H1 (cell line): Measurements from ENCODE around the gene BNC1.

Experiments used
- CEBPB ChIP-seq: IDR thresholded peaks from 2 replicates; pipeline ENCODE4 v1.6.1; 2012; ENCODE audit warnings: low read depth, low read length
- CREB1 ChIP-seq: IDR thresholded peaks from 2 replicates; pipeline ENCODE4 v1.6.1; 2012; ENCODE audit warnings: inconsistent platforms
- EP300 ChIP-seq, 2 experiments: IDR thresholded peaks; 1 replicate in 1 of 2; 2 replicates in 1 of 2; pipeline ENCODE4 v1.6.1; 2011 to 2012; ENCODE audit warnings: low read depth in 2 of 2, low read length in 2 of 2, mild to moderate bottlenecking in 2 of 2, borderline replicate concordance in 1 of 2, inconsistent platforms in 1 of 2, moderate library complexity in 1 of 2
- EZH2 ChIP-seq: fragments of 200-600 bp; sonication (generic); IDR thresholded peaks from 2 replicates; pipeline ENCODE4 v1.7.1; 2012; ENCODE audit warnings: low read depth, mild to moderate bottlenecking, moderate library complexity, low read length, inconsistent platforms; ENCODE audit not compliant: severe bottlenecking
- HDAC2 ChIP-seq, 2 experiments: fragments of 300-600 bp in 1 of 2; sonication (generic) in 1 of 2; IDR thresholded peaks; 2 replicates each; pipeline ENCODE4 v1.6.1; 2011 to 2012; ENCODE audit warnings: low read depth in 2 of 2, low read length in 2 of 2, mild to moderate bottlenecking in 2 of 2, moderate library complexity in 2 of 2, borderline replicate concordance in 1 of 2, inconsistent platforms in 1 of 2
- KDM1A ChIP-seq: fragments of 200-600, 300-600 bp; sonication (generic); IDR thresholded peaks from 2 replicates; pipeline ENCODE4 v1.7.1; 2016; ENCODE audit warnings: mild to moderate bottlenecking, low read length, borderline replicate concordance
- POLR2A ChIP-seq, 2 experiments: IDR thresholded peaks; 1 replicate in 1 of 2; 2 replicates in 1 of 2; pipeline ENCODE4 v1.6.1; 2011; ENCODE audit warnings: low read depth in 2 of 2, low read length in 2 of 2, mild to moderate bottlenecking in 2 of 2; ENCODE audit errors: control extremely low read depth in 1 of 2
- RFX5 ChIP-seq: IDR thresholded peaks from 2 replicates; pipeline ENCODE4 v1.6.1; 2011; ENCODE audit warnings: low read depth, low read length, improper control_type of control experiment, borderline replicate concordance
- TAF1 ChIP-seq: IDR thresholded peaks from 2 replicates; pipeline ENCODE4 v1.6.1; 2011; ENCODE audit warnings: mild to moderate bottlenecking, low read depth, low read length
- TAF7 ChIP-seq: optimal IDR thresholded peaks from 2 replicates; pipeline ENCODE3; 2011; ENCODE audit warnings: low read depth, mild to moderate bottlenecking, inconsistent platforms, low read length, moderate library complexity, borderline replicate concordance
- YY1 ChIP-seq: IDR thresholded peaks from 2 replicates; pipeline ENCODE4 v1.6.1; 2011; ENCODE audit warnings: low read depth, mild to moderate bottlenecking, low read length
- TF ChIP-seq, protein P1 (sequence below), 3 experiments: IDR thresholded peaks; 1 replicate in 2 of 3; 2 replicates in 1 of 3; pipeline versions ENCODE4 v1.5.1 to v1.6.1; 2011; ENCODE audit warnings: low read length in 3 of 3, mild to moderate bottlenecking in 3 of 3, inconsistent platforms in 2 of 3, low read depth in 1 of 3, moderate library complexity in 1 of 3; ENCODE audit not compliant: insufficient read depth in 1 of 3; ENCODE audit errors: control extremely low read depth in 1 of 3
- TF ChIP-seq, protein P2 (sequence below): IDR thresholded peaks from 2 replicates; pipeline ENCODE4 v1.6.1; 2012; ENCODE audit warnings: inconsistent platforms

- TF ChIP-seq EZH2, result no peak
- TF ChIP-seq, protein P1, sequence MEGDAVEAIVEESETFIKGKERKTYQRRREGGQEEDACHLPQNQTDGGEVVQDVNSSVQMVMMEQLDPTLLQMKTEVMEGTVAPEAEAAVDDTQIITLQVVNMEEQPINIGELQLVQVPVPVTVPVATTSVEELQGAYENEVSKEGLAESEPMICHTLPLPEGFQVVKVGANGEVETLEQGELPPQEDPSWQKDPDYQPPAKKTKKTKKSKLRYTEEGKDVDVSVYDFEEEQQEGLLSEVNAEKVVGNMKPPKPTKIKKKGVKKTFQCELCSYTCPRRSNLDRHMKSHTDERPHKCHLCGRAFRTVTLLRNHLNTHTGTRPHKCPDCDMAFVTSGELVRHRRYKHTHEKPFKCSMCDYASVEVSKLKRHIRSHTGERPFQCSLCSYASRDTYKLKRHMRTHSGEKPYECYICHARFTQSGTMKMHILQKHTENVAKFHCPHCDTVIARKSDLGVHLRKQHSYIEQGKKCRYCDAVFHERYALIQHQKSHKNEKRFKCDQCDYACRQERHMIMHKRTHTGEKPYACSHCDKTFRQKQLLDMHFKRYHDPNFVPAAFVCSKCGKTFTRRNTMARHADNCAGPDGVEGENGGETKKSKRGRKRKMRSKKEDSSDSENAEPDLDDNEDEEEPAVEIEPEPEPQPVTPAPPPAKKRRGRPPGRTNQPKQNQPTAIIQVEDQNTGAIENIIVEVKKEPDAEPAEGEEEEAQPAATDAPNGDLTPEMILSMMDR (IDR thresholded peaks at IDR 0.05; ENCODE audit: control extremely low read depth in 1 of 3, insufficient read depth in 1 of 3, low read depth in 1 of 3, low read length in 3 of 3), result no peak
- TF ChIP-seq EP300 (IDR thresholded peaks at IDR 0.05; ENCODE audit: borderline replicate concordance in 1 of 2, low read depth in 2 of 2, low read length in 2 of 2), result no peak
- no peak for TF ChIP-seq CREB1
- TF ChIP-seq KDM1A, result no peak
- TF ChIP-seq HDAC2 (IDR thresholded peaks at IDR 0.05; ENCODE audit: borderline replicate concordance in 1 of 2, low read depth in 2 of 2, low read length in 2 of 2), result no peak
- no peak for TF ChIP-seq POLR2A (IDR thresholded peaks at IDR 0.05; ENCODE audit: control extremely low read depth in 1 of 2, low read depth in 2 of 2, low read length in 2 of 2)
- TF ChIP-seq RFX5, result no peak
- TF ChIP-seq CEBPB, result no peak
- TF ChIP-seq YY1, result no peak
- TF ChIP-seq TAF7, result no peak
- TF ChIP-seq, protein P2, sequence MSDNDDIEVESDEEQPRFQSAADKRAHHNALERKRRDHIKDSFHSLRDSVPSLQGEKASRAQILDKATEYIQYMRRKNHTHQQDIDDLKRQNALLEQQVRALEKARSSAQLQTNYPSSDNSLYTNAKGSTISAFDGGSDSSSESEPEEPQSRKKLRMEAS, result no peak
- no peak for TF ChIP-seq TAF1
Observed at GRCh38 chr15:83225449-83225848, 59.0 kb downstream of the BNC1 start.
